SU-DHL-6 (cell line): Measurements from ENCODE around the gene ZBTB32.

ENCODE experiments used
- CTCF ChIP-seq: fragments of 200-600 bp; sonication (generic); IDR thresholded peaks from one replicate; pipeline ENCODE4 v1.5.1; 2017; ENCODE audit warnings: antibody characterized with exemption, mild to moderate bottlenecking, low read length, moderate library complexity; ENCODE audit not compliant: insufficient read depth, poor library complexity, severe bottlenecking
- EZH2phosphoT487 ChIP-seq: fragments of 200-600 bp; sonication (generic), shearing (Covaris generic); conservative IDR thresholded peaks from 2 replicates; pipeline ENCODE4 v1.6.1; 2018; ENCODE audit warnings: mild to moderate bottlenecking, antibody characterized with exemption, low read length, moderate library complexity, mixed read lengths

- no peak for TF ChIP-seq CTCF
- no peak for TF ChIP-seq EZH2phosphoT487
Measured at GRCh38 chr19:35670686-35671085, 33.7 kb upstream of the ZBTB32 start.
